NCI-H69 (cell line): ENCODE measurements around the gene CDH13.

Source experiments
- DNase-seq: peaks from one replicate; lab custom pipeline; 2025; lab: John Stamatoyannopoulos, UW

The CDH13 gene

DNA sequence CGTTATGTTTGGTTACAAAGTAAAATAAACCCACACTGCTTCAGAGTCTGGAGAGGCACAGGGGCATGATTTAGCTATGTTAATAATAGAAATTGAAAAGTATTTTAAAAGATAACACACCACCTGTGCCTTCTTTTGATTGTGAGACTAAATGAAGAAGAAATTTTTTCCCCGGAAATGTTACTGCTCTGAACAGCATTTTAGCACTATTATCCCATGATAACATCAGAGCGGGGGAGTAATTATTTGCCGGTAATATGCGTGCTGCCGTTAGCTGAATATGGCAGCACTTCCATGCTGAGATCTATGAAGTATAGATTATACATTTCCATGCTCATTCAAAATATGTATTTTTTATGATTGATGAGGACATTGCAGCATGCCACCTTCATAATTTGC, 680.8 kb downstream of the CDH13 start:
- DNase-seq = no peak

DNA sequence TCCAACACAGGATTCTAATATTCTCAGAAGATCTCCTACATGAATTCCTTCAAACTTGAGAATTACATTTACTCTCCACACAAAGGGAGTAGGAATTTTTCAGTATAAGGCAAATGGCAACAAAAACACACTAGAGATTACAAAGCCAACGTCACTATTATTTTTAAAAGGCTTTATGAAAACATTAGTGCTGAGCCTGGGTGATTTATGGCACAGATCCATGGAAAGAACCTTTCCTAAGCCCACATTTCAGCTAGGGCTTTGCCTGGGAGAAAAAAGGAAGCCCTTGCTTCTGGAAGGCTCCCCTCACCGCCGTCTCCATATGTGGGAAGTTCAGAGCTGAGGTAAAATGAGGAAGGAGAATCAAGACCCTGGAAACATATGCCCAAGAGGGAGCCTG, 681.6 kb downstream of the CDH13 start:
- no peak for DNase-seq

DNA sequence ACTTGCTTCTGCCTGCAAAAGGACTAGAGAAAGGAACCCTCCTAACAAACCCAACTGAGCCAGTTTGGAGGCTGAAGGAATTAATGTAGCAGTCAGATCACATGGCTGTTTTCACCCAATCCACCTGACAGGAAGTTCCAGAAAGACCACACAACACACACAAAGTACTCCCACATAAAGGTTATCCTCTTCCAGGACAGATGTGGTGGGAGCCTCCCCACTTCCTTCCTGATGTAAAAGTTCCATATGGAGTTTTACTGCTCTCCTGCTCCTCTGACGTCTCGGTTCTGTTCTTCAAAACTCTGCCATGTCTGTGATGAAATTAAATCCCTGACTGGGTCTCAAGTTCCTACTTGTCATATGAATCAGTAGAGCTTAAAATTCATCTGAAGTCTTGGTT, 684.0 kb downstream of the CDH13 start:
- DNase-seq = no peak

- DNase-seq = no peak
Measured at GRCh38 chr16:83312015-83312717, 685.4 kb downstream of the CDH13 start.

DNA sequence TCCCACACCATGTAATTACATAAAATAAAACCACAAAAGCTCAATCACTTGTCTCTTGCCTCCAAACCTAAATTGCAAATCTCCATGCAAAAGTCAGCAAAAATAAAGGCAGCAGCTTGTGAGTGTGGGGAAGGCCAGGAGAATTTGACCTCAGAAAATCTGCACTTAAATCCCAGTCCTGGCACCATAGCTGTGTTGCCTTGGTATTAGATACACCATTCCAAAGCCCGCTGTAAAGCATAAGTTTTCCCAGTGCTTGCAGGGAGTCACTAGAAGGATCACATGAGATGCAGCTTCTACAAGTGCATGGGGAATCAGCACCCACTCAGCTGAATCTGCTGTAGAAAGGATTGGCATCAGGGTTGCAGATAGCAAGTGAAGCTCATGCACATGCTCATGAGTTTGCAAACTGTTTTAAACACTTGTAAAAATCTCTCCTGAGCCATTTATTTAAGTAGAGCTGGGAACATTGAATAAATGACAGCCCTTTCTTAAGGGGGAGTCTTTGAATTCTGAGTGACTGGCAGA, 686.0 kb downstream of the CDH13 start:
- DNase-seq = no peak

- DNase-seq = peak; percentile 14
Measured at GRCh38 chr16:83315271-83315670, 688.5 kb downstream of the CDH13 start.

- no peak for DNase-seq
Measured at GRCh38 chr16:83316458-83316857, 689.7 kb downstream of the CDH13 start.

GRCh38 chr16:83318390-83318789, 691.6 kb downstream of the CDH13 start:
- DNase-seq = no peak

DNA sequence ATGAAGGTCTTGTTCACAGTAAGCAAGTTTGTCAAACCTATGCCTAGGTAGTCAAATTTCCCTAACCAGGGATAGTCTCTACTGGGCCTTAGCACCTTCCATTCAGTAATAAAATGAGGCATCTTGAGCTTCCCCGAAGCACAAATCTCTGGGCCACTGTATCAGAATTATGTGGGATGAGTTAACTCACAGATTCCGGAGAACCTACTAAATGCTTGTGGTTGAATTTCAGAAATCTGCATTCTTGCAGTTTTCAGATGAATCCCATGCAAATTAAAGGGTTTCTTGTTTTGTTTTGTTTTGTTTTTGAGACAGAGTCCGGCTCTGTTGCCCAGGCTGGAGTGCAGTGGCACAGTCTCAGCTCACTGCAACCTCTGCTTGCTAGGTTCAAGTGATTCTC, 702.2 kb downstream of the CDH13 start:
- no peak for DNase-seq

GRCh38 chr16:83329441-83329840, 702.7 kb downstream of the CDH13 start:
- no peak for DNase-seq

DNA sequence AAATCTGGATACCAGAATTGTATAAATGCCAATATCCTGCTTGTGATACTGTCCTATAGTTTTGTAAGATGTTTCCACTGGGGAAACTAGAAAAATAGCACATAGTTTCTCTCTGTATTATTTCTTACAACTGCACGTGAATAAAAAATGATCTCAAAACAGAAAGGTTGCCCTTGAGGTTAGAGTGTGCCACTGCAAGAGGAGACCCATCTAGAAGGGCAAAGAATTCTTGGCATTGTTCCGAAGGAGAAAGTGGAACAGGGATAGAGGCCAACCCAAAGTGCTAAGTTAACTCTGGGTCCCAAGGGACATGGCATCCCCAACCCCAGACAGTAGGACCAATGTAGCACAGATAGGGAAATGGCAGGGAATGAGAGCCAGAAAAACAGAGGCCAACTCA, 703.5 kb downstream of the CDH13 start:
- no peak for DNase-seq

GRCh38 chr16:83335076-83335475, 708.3 kb downstream of the CDH13 start:
- no peak for DNase-seq

- DNase-seq = peak; percentile 51
Measured at GRCh38 chr16:83336603-83337002, 709.8 kb downstream of the CDH13 start.

DNA sequence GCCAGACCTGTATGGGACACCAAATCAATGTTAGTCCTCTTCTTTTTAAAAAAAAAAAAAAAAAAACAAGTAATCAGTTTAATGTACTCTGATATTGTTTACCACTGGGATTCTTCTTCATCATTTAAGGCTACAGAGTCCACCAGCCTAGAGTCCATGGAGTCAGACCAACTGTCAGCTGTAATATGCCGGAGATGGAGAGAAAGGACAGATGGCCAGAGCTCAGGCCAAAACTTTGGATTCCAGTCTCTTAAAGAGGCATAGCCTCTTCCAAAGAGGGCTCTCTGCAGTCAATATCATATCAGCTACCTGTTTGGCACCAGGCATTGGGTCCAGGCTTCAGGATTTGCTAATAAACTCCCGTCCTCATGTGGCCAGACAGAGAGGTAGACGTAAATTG, 711.4 kb downstream of the CDH13 start:
- no peak for DNase-seq

DNA sequence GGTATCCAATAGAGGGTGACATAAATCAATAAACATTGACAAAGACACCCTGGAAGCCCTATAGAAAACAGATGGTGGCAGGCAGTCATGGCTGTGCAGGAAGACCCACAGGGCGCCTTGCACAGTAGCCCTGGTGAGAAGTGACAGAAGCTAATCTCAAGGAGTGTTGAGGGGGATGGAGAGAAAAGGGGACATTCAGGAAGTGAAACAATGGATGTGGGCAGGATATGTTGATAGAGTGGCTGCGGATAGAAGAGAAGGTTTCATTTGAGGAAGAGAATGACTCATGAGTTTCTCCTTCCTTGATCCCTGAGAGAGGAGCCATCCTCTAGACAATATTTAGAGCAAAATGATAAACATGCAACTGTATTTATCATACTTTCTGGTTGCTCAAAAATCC, 712.2 kb downstream of the CDH13 start:
- DNase-seq = peak; percentile 62

DNA sequence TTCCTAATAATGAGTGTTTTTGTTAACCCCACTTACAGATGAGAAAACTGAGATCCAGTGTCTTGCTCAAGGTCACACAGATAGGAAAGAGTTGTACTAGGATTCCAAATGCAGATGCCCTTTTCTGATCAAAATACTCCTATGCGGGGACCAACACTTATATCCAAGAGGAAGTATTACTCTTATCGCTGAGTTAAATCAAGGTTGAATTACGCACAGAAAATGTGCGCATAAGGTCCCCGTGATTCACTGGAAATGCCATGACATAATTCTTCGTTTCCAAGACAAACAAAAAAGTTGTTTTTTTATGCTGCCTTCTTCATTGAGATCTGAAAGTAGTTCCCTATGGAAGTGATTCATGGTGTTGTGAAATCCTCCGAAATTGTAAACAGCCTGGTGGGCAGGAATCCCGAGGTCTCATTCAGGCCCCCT, 717.2 kb downstream of the CDH13 start:
- DNase-seq = no peak

GRCh38 chr16:83345846-83346640, 719.3 kb downstream of the CDH13 start:
- peak; percentile 39 for DNase-seq

DNA sequence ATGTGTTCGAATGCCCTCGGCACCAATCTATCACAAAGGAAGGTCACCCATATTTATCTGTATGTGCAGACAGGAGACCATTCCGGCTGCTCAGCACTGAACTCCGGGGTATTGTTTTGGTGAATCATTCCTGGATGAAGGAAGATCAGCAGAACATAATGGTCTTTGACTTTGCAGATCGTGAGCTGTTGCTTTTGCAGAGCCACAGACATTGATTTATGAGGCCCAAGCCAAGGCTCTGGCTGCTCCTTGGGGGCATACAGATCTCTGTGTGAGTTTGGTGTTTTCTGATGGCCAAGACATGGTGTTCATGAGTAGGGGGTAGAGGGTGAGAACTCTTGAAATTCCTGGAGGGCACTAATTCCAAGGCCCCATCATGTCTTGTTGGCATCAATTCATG, 722.2 kb downstream of the CDH13 start:
- no peak for DNase-seq

GRCh38 chr16:83350481-83350880, 723.7 kb downstream of the CDH13 start:
- no peak for DNase-seq

DNA sequence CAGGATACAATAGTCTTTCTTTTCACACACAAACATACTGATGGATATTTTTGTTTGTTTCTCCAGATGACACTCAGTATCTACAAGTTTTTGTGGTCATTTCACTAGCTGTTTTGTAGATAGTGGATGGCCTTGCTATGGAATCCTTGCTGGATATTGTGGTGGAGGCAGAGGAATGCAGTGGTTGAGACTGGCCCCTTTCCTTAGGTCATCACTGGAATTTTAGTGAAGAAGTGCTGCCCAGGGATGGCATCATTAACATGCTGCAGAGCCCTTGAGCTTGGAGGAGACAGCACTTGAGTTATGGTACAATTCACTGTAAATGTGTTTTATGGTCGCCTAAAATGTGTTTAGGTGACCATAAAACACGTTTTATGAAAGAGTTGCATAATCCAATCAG, 725.1 kb downstream of the CDH13 start:
- no peak for DNase-seq

GRCh38 chr16:83353241-83353640, 726.5 kb downstream of the CDH13 start:
- DNase-seq = no peak

DNA sequence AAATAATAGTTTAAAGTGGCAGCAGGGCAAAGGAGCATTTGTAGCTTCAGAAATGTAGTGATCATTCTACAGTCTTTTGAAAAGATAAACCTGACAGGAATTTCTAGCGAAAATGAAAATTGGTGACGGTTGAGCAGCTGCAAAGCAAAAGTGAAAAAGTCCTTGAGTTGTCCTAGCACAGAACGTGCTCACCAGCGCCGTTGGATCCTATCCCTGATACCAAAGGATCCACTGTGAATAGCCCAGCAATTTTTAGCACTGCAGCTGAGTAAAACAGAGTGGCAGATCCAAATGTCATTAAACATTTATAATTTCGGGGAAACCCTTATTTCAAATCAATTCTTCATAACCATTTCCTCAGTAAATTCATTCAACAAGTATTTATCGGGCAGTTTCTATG, 727.2 kb downstream of the CDH13 start:
- DNase-seq = no peak

DNA sequence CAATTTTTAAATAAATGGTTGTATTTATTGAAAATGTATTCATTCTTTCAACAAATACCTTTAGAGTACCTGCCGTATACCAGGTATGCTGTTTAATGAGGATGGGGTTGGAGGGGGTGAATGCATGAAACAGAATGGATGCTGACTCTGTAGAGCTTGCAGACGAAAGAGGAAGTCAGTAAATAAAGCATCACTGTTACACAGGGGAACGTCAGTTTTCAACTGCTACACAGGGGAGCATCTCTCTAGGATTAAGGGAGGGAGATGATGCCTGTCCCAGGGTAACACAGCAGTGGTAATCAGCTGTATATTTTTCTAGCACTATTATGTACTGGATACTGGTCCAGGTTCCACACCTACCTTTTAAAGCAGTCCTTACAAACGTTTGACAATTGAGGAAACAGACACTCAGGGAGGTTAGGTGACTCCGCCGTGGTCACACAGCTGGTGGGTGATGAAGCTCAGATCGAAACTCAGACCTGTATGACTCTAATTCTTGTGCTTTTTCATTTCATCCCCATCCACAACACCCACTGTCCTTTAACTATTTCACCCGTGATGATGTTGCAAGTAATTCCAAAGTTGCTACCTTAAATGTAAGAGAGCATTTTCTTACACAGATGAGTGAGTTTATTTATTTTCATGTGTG, 728.9 kb downstream of the CDH13 start:
- DNase-seq = peak; percentile 3
